AG09309 (cell line): ENCODE results near the gene TRIM72.
"Not testable (repeated sequence)": the region's sequence is repeated elsewhere in the genome, so short reads cannot be mapped to it uniquely, and the experiment has no call there.

Experiments used
- DNase-seq: peaks from one replicate; pipeline ENCODE4 v3.0.0-alpha.2; 2010; ENCODE audit warnings: low read depth
- H3K4me3 ChIP-seq: 2 replicates; pipeline ENCODE4 v1.5.1; 2011; ENCODE audit warnings: mild to moderate bottlenecking, low read depth, low read length, moderate library complexity; ENCODE audit not compliant: control insufficient read depth
- TF ChIP-seq, protein P1 (sequence below): IDR thresholded peaks from 2 replicates; pipeline ENCODE4 v1.5.1; 2011; ENCODE audit warnings: mild to moderate bottlenecking, low read depth, low read length, inconsistent platforms; ENCODE audit not compliant: insufficient read depth, control insufficient read depth; ENCODE audit errors: missing control alignments

The TRIM72 gene

GRCh38 chr16:31267332-31268032 is 53.6 kb downstream of the TRIM72 start:
- H3K4me3 ChIP-seq = no peak overlapping the region
- no peak for DNase-seq
- TF ChIP-seq, protein P1, sequence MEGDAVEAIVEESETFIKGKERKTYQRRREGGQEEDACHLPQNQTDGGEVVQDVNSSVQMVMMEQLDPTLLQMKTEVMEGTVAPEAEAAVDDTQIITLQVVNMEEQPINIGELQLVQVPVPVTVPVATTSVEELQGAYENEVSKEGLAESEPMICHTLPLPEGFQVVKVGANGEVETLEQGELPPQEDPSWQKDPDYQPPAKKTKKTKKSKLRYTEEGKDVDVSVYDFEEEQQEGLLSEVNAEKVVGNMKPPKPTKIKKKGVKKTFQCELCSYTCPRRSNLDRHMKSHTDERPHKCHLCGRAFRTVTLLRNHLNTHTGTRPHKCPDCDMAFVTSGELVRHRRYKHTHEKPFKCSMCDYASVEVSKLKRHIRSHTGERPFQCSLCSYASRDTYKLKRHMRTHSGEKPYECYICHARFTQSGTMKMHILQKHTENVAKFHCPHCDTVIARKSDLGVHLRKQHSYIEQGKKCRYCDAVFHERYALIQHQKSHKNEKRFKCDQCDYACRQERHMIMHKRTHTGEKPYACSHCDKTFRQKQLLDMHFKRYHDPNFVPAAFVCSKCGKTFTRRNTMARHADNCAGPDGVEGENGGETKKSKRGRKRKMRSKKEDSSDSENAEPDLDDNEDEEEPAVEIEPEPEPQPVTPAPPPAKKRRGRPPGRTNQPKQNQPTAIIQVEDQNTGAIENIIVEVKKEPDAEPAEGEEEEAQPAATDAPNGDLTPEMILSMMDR = no peak

GRCh38 chr16:31268033-31268365 is 54.1 kb downstream of the TRIM72 start:
- TF ChIP-seq, protein P1 = no peak
- no peak overlapping the region for H3K4me3 ChIP-seq
- DNase-seq = no peak

GRCh38 chr16:31268891-31269290 is 55.0 kb downstream of the TRIM72 start:
- TF ChIP-seq, protein P1 = no peak
- no peak for DNase-seq
- no peak overlapping the region for H3K4me3 ChIP-seq

- TF ChIP-seq, protein P1 = no peak
- no peak overlapping the region for H3K4me3 ChIP-seq
- DNase-seq = no peak
These were observed 55.6 kb downstream of the TRIM72 start for GRCh38 chr16:31269541-31269940.

GRCh38 chr16:31269973-31270372 is 56.1 kb downstream of the TRIM72 start:
- DNase-seq, H3K4me3 ChIP-seq: not testable (repeated sequence)

- no peak overlapping the region for H3K4me3 ChIP-seq
- DNase-seq = no peak
- TF ChIP-seq, protein P1 = no peak
These were observed 56.9 kb downstream of the TRIM72 start for GRCh38 chr16:31270795-31271194.

GRCh38 chr16:31271621-31272190 is 57.8 kb downstream of the TRIM72 start:
- DNase-seq = no peak
- H3K4me3 ChIP-seq = no peak overlapping the region
- TF ChIP-seq, protein P1 = no peak
